Measurements from ENCODE around the gene ZC3H8.

Gene ZC3H8

DNA sequence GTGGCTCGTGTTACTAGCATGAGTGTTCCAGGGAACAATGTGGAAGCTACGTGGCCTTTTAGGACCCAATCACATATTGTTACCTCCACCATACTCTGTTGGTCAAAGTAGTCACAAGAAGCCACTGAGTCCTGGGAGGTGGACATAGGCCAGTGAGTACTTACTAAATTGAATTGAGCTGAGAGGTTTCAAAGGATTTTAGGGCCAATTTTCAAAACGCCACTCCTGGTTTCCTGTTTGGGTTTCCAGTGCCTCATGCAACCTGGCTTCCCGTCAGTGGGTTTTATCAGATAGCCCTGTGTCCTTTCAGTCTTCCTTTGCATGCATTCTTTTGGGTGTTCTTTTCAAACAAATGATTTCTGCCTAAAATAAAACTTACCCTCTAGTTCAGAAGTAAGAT, 60.4 kb downstream of the ZC3H8 start:
- DNase-seq, result no peak

DNA sequence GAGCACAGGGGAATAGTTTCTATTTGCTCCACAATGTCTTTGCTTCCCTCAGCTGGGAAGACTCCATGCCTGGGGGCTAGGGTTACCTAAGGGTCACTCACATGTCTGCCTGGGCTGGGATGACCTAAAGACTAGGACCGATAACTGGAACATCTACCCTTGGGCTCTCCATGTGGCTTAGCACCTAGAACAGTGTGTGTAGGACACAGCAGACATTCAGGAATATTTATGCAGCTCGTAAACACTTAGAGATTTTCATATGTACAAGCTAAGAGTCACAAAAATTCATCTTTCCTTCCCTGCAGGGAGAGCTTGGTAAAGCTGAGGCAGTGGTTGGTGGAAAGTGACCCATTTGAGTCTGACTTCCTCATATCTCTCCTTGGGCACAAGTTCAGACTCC, 60.8 kb downstream of the ZC3H8 start:
- no peak for DNase-seq

DNA sequence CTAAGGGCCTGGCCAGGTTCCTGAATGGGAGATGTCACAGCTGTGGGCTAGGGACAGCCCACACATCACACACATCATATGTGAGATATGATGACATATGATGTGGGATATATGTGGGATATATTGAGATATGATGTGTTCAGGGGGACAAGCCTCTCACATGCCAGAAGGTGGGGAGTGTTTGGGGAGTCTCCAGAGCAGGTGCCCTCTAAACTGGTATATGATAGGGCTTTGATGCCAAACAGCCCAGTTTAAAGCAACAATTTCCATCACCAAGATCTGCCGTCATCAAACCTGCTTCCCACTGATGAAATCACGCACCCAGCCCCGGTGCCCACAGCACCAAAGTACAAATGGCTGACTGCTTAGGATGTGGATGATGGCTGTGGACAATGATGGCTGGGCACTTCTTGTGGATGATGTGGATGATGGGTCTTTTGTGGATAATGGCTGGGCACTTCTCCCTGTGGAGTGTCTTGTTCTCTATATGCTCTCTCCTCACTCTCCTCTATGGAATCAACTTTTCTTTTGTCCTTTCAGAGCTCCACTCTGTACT, 65.8 kb downstream of the ZC3H8 start:
- DNase-seq, result no peak

DNA sequence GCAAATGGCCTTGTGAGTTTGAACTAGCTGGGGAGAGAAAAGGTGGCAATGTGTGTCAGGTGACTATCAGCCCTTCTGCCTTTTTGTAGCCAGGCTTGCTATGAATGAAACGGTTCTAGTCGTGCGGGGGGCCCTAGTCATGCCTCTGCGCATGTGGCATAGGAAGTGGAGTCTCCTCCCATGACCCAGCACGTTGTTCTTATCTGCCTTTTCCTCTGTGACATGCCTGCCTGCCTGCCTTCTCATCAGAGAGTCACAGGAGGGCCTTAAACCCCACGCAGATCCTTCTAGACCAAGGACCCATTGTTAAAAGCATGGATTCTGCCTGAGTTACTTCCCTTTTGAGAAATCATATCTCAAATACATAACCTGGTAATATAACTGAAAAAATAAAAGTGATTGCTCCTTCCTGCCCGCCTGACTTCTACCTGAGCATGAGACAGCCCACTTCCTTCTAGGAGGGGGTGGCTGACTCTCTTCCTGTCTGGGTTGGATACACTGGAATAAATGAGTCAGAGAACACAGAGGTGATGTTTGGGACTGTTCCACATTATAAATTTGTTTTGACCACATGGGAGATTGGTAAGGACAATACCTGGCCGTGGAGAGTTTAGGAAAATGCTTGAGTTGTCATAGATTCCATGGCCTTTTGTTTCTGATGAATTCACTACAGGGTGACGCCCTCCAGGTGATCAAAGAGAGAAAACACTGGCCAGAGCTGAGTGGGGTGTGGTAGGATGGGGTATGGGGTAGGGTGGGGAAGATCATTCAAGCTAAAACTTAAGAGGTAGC, 66.8 kb downstream of the ZC3H8 start:
- no peak for DNase-seq

DNA sequence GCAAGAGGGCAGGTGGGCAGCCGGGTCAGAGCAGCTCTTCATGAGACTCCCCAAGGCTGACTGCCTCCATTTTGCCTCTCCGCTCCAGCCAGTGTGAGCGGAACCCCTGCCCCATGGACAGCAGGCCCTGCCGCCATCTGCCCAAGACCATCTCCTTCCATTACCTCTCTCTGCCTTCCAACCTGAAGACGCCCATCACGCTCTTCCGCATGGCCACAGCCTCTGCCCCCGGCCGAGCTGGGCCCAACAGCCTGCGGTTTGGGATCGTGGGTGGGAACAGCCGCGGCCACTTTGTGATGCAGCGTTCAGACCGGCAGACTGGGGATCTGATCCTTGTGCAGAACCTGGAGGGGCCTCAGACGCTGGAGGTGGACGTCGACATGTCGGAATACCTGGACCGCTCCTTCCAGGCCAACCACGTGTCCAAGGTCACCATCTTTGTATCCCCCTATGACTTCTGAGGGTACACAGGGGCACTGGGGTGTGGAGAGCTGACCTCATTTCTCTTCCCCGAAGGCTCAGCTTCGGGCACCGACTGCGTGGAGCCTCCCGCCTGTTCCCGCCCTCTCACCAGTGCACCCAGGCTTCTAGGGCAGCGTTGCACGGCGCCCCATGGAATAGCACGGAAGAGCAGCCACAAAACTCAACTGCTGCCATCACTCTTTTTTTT, 67.7 kb downstream of the ZC3H8 start:
- no peak for DNase-seq

DNA sequence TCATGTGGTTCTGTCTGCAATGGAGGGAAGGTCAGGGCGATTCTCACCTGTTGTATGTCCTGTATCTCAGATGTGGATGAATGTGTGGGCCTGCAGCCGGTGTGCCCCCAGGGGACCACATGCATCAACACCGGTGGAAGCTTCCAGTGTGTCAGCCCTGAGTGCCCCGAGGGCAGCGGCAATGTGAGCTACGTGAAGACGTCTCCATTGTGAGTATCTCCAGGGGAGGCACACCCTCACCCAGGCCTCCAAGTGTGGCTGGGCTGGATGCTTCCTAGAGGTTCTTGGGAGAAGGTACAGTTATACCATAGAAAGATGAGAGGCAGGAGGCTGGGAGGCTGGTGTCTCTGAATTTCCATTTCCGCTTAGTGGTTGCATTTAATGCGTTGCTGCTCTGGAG, 69.7 kb downstream of the ZC3H8 start:
- no peak for DNase-seq

DNA sequence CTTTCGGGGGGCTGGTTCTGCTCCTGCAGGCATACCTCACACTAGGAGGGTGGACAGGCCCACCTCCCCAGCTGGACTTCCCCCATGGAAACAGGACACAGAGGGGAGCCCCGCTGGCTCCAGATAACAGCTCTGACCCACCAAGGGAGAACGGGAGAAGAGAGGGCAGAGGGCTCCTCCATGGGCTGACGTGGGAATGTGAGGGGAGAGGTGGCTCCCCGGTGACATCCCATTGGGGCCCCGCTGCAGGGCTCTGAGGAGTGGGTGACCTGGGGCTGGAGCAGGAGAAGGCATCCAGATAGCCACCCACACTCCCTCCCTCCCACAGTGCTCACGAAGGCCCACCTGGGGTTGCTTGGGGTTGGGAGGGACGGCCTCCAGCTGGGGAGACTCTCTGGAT, 70.7 kb downstream of the ZC3H8 start:
- DNase-seq, result no peak

DNA sequence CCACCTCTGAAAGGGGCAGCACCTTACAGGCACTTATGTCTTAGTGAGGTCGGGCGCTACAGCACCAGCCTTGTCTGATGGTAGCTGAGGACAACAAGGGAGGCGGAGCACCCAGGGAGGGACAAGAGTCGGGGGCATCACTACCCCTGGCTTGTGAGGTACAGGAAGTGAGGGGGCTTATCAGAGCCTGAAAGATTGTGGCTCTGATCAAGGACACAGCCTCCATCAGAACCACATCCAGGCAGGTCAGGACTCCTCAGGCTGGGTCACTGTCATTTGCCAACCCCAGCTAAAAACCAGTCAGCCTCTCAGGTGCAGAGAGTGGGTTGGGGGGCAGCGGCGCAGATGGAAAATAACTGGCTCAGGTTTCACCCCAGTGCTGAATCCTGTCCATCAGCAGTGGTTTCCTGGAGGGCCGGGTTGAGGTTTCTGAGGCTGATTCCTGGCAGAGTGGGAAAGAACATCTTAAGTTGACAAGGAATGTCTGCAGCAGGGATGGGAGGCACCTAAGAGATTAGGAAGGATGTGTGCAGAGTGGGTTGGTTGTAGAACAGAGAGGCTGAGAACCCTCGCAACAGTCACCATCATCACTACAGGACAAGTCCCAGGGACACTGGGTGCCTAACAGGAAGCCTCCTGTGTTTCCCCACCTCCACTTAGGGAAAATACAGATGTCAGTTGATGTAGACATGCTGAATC, 71.4 kb downstream of the ZC3H8 start:
- no peak for DNase-seq

DNA sequence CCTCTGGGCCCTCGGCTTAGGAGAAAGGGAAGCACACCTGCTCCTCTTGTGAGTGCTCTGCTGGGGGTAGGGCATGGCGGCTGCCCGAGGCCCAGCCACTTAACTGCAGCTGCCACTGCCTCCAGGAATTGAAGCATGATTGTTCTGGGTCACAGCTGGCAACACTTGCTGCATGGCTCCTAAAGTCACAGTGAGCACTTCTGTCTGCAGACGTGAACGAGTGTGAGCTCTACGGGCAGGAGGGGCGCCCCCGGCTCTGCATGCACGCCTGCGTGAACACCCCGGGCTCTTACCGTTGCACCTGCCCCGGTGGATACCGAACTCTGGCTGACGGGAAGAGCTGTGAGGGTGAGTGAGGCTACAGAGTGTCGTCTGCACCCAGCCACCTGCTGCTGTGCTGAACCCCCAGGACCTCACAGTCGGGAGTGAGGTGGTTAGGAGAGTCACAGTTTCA, 72.2 kb downstream of the ZC3H8 start:
- no peak for DNase-seq

DNA sequence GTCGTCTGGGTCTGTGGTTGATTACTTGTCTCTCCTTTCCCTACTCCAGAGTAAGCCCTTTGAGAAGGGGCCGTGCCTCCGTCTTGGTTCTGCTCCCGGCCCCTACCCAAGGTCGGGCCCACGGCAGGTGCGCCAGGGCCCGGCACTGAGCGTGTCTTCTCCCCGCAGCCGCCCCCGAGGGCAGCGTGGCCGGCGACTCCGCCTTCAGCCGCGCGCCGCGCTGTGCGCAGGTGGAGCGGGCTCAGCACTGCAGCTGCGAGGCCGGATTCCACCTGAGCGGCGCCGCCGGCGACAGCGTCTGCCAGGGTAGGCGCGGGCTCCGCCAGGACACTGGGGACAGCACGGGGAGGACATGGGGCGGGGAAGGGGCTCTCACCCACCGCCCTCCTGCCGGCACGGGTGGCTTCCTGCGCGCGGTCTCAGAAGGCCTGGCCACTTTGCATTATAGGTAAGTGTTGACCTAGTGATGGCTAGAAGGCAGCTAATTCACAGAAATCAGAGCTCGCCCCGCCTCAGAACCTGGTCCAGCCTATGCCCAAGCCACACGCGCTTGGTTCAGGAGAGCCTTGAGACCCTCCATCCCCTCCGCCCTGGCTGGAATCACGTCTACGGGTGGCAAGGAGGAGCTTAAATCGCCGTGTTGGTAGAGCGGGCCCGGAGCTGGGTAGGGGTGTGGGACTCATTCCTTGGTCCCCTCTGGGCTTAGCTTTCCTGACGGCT, 73.1 kb downstream of the ZC3H8 start:
- DNase-seq, result no peak

DNA sequence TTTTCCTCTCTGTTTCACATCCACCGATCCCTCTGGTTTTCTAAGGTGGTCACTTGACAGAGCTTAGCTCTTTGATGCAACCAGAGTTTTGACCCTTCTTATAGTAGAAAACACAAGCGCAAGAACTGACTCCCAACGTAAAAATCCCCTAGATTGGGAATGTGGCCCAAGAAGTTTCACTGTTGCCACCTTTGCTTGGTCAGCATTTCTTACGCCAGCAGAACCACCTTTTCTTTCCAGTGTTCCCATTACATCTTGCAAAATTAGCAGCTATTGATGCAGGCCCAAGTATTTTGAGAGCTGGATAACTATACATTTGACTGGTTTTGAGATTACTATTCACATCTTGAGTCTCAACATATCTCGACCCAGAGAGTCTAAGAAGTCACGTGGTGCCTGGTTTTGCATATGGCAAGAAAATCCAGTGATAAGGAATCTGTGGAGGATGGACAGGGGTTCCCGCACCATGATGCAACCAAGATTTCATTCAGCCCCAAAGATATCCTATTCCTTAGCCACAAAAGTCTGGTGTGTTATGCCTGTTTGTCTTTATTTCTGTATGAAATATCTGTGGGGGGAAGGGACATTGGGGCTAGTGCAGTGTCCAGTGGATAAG, 78.8 kb downstream of the ZC3H8 start:
- DNase-seq, result no peak

DNA sequence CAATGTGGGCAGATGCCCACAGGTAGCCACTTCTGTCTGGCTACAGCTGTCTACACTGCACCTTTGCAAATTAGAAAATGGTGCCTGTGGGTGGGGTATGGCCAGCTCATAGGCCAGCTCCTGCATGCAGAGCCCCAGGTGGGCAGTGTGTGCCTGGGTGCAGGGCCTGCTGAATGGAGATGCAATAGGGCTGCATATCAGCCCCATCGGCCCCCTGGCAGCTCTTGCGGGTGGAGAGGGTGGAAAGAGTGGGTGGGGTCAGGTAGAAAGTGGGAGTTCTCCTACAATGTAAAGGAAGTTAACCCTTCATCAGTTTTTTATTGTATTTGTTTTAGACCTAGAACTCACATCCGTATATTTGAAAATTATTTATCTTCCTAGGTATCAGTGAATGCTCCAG, 79.5 kb downstream of the ZC3H8 start:
- DNase-seq, result no peak

DNA sequence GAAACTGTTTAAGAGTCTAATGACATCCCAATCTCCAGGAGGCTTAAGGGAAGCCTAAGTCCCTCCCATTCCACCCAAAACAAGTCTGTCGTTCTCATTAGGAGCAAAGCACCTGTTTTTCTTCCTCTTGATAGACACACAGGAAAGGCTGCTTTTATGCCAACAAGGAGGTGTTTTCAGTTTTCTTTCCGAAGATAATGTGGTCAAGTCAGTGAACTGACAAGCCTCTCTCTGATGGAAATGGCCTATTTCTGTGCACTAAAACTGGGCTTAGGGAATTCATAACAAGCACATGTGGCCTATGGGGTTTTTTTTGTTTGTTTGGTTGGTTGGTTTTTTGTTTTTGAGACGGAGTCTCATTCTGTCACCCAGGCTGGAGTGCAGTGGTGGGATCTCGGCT, 80.5 kb downstream of the ZC3H8 start:
- no peak for DNase-seq

DNA sequence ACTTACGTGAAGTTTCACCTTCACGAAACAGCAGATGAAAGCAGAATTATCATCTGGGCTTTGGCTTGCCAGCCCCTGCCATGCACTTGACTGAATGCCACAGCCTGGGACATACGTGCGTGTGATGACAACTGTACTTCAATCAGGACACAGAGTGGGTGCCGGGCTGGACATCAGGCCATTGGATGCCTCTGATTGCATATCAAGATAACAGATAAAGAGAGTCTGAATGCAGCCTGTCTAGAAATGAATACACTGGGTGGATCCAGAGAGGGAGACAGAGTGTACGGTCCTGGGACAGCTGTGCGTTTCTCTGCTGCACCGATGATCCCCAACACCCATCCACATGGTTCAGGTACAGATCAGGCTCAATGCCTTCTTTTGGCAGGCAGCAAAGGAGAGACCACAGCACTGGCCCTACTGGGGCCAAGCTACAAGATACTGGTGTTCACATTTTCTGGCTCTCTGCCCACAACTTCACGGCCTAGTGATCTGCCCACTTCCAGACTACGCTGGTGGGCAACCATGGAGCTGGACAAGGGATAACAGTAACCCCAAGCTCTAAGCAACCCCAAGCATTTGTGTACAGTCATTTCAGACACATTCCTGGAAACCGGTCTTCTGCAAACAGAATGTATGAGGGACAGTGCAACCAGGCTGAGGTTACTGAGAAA, 81.1 kb downstream of the ZC3H8 start:
- no peak for DNase-seq

DNA sequence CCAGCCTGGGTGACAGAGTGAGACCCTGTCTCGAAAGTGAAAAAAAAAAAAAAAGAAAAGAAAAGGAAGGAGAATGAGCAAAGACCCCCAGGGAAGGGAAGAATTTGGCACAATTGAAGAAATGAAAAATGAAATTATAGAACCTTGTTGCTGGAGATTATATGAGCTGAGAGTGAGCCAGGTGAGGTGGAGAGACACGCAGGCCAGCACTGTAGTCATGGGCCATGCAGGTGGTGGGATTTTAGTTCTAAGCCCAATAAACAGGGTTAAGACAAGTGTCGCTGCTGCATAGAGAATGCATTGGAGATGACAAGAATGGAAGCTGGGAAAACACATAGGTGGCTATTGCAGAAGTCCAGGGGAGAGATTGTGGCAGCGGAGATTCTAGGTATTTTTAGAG, 84.3 kb downstream of the ZC3H8 start:
- DNase-seq, result no peak

DNA sequence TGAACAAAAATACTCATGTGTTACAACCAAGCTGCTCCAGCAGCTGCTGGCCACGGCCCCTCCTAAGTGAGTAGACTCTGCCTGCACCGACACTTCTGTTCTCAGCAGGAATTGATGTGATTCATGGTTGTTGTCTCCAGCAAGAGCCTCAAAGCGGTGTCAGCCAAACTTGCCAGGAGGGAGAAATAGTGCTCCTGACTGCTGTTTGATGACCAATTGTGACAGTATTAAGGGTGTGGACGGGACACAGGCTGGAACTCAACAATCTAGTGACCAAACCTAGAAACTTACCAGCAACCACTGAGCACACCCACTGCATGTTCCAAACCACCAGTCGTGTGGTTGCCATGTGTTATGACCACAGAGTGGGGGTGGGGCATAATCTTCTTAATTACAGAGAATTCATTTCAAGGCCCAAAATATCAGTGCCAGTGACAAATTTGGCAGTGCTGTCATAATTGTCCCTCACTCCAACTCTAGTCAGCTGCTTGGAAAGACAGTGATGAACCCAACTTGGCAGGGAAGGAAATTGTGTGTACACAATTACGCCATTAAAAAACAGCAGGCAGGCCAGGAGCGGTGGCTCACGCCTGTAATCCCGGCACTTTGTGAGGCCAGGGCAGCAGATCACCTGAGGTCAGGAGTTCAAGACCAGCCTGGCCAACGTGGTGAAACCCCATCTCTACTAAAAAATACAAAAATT, 86.3 kb downstream of the ZC3H8 start:
- DNase-seq, result no peak

DNA sequence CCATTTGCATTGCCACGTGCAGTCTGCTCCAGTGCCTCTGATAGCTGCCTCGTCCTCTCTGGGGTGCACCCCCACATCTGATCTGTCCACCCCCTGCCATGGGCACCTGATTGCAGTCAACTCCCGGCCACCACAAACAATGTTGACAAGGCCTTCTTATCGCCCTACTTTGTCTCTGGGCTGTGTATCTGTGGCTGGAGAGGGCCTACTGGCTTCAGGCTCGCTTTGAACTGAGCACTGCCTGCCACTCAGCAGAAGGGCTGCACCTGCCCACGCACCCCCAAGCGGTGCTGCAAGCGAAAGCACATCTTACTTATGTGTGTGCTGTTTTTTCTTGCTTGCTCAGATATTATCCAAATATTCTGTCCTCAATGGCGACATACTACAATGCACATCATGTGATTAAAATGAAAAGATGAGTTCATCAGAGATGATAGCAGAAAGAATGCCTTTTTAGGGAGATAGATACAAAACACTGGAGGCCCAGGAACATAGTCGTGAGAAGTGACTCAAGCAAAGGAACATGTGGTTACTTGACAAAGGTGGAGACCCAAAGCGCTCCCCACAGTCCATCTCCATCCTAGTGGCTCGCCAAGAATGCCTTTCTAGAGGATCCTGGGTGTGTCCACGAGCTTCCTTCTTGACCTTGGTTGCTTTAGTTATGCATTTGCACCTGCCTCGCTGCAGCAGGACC, 87.9 kb downstream of the ZC3H8 start:
- DNase-seq, result no peak

DNA sequence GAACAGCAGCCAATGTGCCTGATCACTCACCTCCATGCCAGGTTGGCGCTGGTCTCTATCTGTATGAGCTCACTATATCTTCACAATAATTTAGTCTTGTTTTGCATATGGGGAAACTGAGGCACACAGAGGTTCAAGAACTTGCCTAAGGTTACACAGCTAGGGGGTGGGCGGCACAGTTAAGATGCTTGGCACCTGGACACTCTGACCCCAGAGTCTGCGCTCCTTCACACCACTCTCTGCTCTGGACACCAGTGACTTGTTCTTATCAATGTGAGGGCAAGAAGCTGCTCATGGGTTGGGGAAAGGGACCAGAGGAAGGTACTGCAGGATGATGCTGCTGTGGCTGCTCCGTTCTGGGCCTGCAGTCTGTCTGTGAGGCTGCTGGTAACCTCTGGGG, 89.5 kb downstream of the ZC3H8 start:
- DNase-seq, result no peak

DNA sequence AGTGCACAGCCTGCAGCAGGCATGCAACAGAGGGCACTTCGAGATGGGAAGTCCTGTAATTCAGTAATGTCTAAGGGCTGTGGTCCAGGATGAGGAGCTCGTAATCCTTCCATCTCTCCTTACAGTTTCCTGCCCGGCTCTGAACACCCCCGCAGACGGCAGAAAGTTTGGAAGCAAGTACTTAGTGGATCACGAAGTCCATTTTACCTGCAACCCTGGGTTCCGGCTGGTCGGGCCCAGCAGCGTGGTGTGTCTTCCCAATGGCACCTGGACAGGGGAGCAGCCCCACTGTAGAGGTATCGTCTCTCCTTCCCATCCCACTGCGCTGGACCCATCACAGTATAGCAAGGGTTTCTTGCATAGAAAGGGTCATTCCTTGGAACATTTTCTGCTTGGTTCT, 90.0 kb downstream of the ZC3H8 start:
- DNase-seq, result no peak

DNA sequence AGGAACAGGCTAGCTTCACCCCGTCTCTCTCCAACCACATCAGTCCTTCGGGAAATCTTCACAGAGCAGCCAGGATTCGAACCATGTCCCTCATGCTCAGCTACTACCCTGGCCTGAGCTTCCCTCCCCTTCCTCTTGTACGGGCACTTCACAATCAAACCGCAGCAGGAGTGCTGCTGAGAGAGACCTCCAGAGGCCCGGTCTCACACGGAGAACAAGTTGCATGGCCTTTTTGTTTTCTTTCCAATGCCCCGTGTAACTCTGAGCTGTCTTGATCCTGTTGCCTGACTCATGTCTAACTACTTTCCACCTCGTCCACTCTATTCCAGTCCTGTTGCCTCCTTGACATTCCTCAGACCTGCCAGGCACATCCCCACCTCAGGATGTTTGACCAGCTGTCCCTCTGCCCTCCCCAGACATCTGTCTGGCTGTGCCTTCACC, 91.3 kb downstream of the ZC3H8 start:
- DNase-seq, result no peak

DNA sequence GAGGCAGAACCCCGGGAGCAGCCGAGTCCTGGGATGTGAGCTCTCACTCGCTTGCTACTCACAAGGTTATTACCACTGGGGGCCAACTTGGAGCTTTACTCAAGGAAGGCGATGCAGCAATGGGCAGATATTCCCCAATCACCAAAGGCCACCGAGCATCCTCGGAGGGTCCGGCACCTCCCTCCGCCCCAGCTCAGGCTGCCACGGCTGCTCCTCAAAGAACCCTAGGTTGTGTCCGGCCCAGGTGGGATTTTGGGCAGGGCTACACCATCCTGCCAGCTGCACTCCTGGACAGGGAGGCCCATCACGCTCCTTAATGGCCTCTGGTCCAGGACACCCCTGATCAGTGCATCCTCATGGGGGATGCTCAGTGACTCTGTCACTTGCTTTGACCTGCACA, 91.9 kb downstream of the ZC3H8 start:
- no peak for DNase-seq

All from activated gamma-delta T cell (primary cell).